K562 (cell line): ENCODE data around the gene RETSAT.

ENCODE experiments used
- POLR2A ChIP-seq: fragments of 450-650 bp; conservative IDR thresholded peaks from 2 replicates; pipeline ENCODE4 v1.6.1; 2016
- SP2 ChIP-seq: IDR thresholded peaks from 2 replicates; pipeline ENCODE4 v1.6.1; 2011; ENCODE audit warnings: mild to moderate bottlenecking, low read depth, low read length, moderate library complexity; ENCODE audit not compliant: poor library complexity, severe bottlenecking; ENCODE audit errors: extremely low read depth
- TCF7L2 ChIP-seq: fragments of 150-350 bp; IDR thresholded peaks from 2 replicates; pipeline ENCODE4 v1.6.1; 2016; ENCODE audit warnings: low read depth, mild to moderate bottlenecking, low read length, moderate library complexity
- TF ChIP-seq, protein P1 (sequence below): fragments of 450-650 bp; IDR thresholded peaks from 2 replicates; pipeline ENCODE4 v1.6.1; 2014; ENCODE audit warnings: low read depth, mild to moderate bottlenecking, moderate library complexity, borderline replicate concordance

DNA sequence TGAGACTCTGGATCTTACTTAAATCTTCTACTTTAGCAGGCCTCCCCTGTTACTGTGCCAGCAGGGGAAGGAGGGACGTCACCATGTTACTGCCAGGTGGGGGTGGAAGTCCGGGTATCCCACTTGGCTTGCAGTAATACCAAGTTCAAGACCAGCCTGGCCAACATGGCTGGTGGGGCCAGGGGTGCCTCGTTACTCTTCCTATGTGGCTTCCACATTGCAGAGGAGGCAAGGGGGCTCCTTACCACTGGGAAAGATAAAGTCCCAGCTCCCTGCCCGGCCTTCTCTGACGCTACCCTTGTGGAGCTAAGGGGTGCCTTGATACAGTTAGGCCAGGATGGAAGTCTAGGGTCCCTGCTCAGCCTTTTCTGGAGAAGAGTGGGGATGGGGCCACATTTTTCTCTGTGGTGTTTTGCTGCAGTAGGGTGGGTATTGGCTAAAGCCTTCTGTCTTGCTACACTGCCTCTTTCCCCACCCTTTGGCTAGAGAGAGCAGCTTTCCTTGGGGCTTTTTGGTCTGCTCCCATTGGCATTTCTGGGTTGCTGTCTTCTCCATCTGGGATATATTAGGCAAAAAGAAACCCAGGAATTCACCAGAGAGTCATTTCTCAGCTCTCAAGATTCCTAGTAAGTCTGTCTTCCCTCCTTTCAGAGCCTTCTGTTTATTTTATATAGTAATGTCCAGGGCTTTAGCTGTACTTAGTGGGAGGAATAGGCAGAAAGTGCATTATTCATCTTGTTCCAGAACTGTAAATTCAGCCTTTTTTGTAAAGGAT lies 22.1 kb upstream of the RETSAT start:
- no peak for TF ChIP-seq TCF7L2
- TF ChIP-seq SP2: no peak
- TF ChIP-seq POLR2A: no peak
- TF ChIP-seq, protein P1, sequence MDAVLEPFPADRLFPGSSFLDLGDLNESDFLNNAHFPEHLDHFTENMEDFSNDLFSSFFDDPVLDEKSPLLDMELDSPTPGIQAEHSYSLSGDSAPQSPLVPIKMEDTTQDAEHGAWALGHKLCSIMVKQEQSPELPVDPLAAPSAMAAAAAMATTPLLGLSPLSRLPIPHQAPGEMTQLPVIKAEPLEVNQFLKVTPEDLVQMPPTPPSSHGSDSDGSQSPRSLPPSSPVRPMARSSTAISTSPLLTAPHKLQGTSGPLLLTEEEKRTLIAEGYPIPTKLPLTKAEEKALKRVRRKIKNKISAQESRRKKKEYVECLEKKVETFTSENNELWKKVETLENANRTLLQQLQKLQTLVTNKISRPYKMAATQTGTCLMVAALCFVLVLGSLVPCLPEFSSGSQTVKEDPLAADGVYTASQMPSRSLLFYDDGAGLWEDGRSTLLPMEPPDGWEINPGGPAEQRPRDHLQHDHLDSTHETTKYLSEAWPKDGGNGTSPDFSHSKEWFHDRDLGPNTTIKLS: no peak
